Retina (tissue), 1 donor: ENCODE results near the gene B3GNT9.

Source experiments
- DNase-seq: peaks from one replicate; pipeline ENCODE4 v3.0.0-alpha.2; 2016

The B3GNT9 gene

GRCh38 chr16:67184995-67185650, 34.3 kb upstream of the B3GNT9 start:
- peak; percentile 89 for DNase-seq

DNA sequence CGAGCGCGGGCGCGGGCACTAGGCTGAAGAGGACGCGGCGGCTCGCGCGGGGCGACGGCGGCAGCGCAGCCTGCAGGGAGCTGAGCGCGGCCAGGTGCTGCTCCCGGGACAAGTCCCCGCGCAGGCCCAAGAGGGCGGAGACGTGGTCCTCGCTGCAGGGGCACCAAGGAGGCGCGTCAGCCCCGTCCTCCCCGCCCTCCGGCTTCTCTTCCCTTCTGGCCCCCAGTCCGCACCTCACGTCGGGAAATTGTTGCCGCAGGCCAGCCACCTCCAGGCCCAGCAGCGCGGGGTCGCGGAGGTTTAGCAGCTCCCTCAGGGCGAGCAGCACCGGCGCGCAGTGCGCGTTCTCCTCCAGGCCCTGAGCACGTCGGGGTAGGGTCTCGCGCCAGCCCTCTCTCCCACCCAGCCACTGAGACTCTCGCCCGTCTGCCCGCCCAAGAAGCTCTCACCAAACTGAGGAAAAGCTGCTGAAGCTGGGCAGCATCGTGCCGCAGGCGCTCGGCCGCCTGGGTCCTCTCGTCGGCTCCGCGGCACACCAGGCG, 33.7 kb upstream of the B3GNT9 start:
- DNase-seq: peak; percentile 35

- peak; percentile 100 for DNase-seq
Measured at GRCh38 chr16:67183627-67184452, 33.0 kb upstream of the B3GNT9 start, which contains the start of gene MATCAP1. TSS of gene MATCAP1 (minus strand) at chr16:67183963. CDS start at chr16:67180610, 3,353 bp downstream.

DNA sequence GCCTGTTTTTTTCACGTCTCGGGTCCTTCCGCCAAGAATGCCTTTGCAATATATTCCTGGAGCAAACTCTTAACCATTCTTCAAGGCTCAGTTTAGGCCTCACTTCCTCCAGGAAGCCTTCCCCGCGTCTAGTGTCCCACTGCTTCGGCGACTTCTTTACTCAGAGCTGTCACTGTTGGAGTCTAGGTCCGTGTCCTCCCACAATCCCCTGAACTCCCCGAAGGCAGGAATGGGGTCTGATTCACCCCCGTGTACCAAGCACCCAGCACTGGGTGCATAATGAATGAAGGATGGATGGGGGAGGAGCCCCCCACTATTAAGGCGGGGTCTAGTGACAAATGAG, 32.5 kb upstream of the B3GNT9 start:
- no peak for DNase-seq

DNA sequence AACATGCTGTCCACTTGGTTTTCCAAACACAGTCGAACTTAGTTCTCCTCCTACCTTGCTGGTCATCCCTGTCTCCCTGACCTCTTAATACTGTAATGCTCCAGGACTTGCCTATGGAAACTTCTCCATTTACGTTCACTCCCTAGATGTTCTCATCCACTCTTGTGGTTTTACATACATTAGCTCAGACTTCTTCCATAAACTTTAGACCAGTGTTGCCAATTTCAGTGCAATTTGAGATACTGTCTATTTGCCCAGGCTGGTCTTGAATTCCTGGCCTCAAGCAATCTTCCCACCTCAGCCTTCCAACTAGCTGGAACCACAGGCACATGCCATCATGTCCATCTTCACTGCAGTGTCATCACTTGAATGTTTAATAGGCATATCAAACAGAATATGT, 31.5 kb upstream of the B3GNT9 start:
- DNase-seq: no peak

- no peak for DNase-seq
Measured at GRCh38 chr16:67181346-67181745, 30.5 kb upstream of the B3GNT9 start.

- DNase-seq: no peak
Measured at GRCh38 chr16:67180166-67180565, 29.4 kb upstream of the B3GNT9 start.

GRCh38 chr16:67179421-67180080, 28.8 kb upstream of the B3GNT9 start:
- DNase-seq: no peak

DNA sequence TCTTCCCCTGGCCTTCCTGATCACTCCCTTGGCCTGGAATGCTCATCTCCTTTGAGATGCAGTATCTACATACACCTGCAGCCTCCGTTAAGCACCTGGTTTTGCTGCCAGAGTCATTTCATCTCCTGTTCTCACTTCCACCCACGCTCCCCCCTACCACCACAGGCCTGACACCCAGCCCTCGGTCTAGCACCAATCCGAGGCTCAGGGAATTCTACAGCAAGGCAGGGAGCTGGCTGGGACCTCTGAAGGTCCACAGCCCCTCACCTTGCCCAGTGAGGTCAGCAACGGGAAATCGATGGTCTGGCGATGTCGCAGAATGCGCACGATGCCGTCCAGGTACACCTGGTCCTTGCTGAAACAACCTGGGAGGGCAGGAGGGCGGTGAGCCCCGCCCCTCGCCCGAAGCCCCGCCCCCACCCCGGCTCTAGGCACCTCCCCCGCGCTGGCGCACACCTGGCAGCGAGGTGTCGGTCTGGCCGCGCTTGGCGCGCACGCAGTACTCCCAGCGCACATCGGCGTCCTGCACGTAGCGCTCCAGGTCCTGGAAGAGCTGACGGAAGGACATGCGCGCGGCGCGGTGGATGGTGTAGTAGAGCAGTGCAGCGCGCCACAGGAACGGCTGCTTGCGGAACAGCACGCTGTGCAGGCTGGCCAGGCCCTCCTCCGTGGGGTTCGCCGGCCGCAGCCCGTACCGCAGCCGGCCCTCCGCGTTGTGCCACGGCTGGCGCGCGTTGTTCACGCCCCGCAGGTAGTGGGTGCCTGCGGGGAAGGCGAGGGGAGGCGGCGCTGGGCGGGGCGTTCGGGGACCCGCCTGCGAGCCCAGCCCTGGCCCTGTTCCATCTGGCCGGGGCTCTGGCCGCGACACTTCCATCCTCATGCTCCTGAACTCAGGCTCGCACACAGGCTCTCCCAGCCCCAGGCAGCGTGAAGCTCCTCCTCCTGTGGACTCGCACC, 27.2 kb upstream of the B3GNT9 start:
- DNase-seq: peak; percentile 58

DNA sequence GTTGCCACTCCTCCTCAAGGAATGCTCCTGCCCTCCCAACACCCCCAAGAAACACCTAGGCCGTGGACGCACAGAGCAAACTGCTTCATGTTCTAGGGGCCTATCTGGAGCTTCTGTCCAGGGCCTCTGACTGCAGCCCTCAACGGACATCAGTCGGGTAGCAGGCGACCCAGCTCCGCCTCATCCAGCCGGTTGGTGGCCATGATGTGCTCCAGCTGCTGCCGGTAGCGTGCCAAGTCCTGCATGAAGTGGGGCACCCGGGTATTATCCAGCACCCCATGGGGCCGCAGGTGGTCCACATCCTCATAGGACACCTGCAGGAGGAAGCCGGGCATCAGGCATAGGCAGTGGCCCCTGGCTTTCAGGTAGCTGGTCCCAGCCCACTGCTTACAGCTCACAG, 25.9 kb upstream of the B3GNT9 start:
- DNase-seq: no peak

GRCh38 chr16:67174706-67175231, 24.0 kb upstream of the B3GNT9 start:
- no peak for DNase-seq

DNA sequence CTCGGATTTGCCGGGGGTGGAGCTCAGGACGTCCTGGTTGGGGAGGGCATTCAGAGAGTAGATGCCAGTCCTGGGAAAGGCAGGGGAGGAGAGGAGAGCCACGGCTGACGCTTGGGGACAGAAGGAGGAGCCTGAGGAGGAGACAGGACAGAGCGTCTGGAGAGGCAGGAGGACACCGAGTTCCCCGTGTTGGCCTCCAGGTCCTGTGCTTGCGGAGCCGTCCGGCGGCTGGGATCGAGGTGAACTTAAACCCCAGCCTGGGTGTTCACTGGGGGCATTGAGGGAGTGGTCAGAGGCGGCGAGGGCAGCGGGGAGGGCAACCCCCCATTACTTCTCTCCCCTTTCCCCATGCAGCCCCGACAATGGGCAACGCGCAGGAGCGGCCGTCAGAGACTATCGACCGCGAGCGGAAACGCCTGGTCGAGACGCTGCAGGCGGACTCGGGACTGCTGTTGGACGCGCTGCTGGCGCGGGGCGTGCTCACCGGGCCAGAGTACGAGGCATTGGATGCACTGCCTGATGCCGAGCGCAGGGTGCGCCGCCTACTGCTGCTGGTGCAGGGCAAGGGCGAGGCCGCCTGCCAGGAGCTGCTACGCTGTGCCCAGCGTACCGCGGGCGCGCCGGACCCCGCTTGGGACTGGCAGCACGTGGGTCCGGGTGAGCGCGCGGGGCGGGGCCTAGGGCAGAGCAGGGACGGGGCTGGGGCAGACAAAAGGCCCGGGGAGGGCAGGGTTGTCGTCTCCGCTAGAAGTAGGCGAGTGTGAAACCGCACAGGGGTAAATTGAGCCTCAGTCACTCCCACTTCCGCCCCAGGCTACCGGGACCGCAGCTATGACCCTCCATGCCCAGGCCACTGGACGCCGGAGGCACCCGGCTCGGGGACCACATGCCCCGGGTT, 23.3 kb upstream of the B3GNT9 start:
- peak; percentile 86 for DNase-seq

DNA sequence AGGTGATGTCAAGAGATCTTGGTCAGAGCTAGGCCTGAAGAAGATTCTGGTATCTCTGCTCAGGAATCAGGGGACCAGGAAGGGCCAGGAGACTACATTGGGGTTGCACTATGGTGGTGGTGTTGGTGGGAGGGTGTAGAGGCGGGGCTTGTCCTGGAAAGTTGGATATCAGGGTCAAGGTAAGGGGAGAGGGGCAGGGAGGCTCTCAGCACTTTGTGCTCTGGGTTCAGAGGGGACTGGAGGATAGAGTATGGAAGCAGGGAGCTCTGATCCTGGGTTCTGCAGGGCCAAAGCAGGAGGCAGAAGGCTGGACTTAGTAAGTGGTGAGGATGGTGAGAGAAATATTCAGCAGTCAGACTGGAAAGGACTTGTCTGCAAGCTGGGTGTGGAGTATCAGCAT, 22.5 kb upstream of the B3GNT9 start:
- no peak for DNase-seq

- DNase-seq: peak; percentile 52
Measured at GRCh38 chr16:67170949-67171649, 20.3 kb upstream of the B3GNT9 start.

- peak; percentile 72 for DNase-seq
Measured at GRCh38 chr16:67170168-67170948, 19.6 kb upstream of the B3GNT9 start, which contains the start of gene NOL3. TSS of gene NOL3 (plus strand) at chr16:67170538.

DNA sequence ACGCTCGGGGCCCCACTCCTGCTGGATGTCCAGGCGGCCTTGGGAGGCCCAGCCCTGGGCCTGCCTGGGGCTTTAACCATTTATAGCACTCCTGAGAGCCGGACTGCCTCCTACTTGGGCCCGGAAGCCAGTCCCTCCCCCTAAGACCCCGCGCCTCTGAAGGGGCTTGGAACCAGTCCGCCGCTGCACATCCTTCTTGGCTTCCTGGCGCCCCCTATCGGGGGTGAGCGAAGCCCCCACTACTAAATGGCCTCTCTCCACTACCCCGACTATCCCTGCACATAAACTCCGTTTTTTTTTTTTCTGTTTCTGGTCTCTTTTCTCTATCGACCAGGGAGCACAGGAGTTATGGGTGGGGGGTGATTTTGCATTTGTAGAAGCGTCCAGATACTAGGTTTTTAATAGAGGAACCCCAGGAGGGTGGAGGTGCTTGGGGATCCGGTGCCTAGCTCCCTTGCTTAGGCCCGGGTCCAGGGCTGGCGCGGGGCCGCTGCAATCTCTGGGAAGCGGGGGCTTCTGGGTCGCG, 18.9 kb upstream of the B3GNT9 start:
- DNase-seq: peak; percentile 73

- DNase-seq: no peak
Measured at GRCh38 chr16:67169011-67169451, 18.2 kb upstream of the B3GNT9 start.

DNA sequence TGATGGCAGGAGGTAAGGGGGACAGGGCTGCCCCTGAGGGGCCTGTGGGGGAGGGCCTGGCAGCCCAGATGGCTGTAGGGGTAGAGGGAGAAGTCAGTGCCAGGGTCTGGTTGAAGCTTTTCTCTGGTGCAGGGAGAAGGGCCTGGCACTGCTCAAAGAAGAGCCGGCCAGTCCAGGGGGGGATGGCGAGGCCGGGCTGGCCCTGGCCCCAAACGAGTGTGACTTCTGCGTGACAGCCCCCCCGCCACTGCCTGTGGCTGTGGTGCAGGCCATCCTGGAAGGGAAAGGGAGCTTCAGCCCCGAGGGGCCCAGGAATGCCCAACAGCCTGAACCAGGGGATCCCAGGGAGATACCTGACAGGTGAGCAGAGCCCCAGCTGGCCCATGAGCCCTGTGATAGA, 16.8 kb upstream of the B3GNT9 start:
- no peak for DNase-seq

- no peak for DNase-seq
Measured at GRCh38 chr16:67166598-67167168, 15.9 kb upstream of the B3GNT9 start.
